Panc1 (cell line): ENCODE measurements around the gene INO80. TPM values are rescaled to one million over a fixed set of nuclear protein-coding genes. Genes with fewer than 3 reads are reported as not detected.

Experiments used
- ATAC-seq: fragments of 200-7000 bp; cut with Tn5 transposase; 2 replicates; pipeline ENCODE4 v1.9.1; 2020; ENCODE audit warnings: mild to moderate bottlenecking, moderate library complexity
- BruUV-seq: library from RNA; stranded (reverse); fragments of 400-500 nt; replicated peaks from 2 replicates; lab custom pipeline; 2021; lab: Mats Ljungman, UMichigan
- CTCF ChIA-PET: fragments of 300-600 bp; sonication (Branson Sonifier 250); formaldehyde crosslinking; loops from one replicate; lab custom pipeline; 2022; ENCODE audit warnings: antibody characterized with exemption; lab: Charles Lee
- POLR2A ChIA-PET: fragments of 300-600 bp; sonication (Branson Sonifier 250); formaldehyde crosslinking; loops from one replicate; lab custom pipeline; 2022; ENCODE audit warnings: antibody characterized with exemption; lab: Charles Lee
- DNase-seq: peaks from one replicate; pipeline ENCODE4 v3.0.0-alpha.2; 2010; ENCODE audit warnings: low read depth, low spot score
- H3K27ac ChIP-seq: 2 replicates; pipeline ENCODE4 v1.5.1; 2011; ENCODE audit warnings: mild to moderate bottlenecking, low read length, inconsistent platforms
- H3K27me3 ChIP-seq: fragments of 200-500 bp; sonication (Bioruptor generic); 2 replicates; pipeline ENCODE4 v1.6.0; 2014; ENCODE audit warnings: low read length, inconsistent platforms; ENCODE audit not compliant: control insufficient read depth, insufficient read depth
- H3K36me3 ChIP-seq: fragments of 200-500 bp; sonication (Bioruptor generic); 2 replicates; pipeline ENCODE4 v1.5.1; 2014; ENCODE audit warnings: inconsistent platforms, mild to moderate bottlenecking, low read length, moderate library complexity; ENCODE audit not compliant: control insufficient read depth, insufficient read depth
- H3K4me1 ChIP-seq: 2 replicates; pipeline ENCODE4 v1.5.1; 2011; ENCODE audit warnings: inconsistent platforms, mild to moderate bottlenecking, low read length, moderate library complexity; ENCODE audit not compliant: control insufficient read depth, insufficient read depth
- H3K4me3 ChIP-seq, 2 experiments: 2 replicates each; pipeline ENCODE4 v1.5.1; 2011 to 2012; ENCODE audit warnings: low read depth in 2 of 2, low read length in 2 of 2, mild to moderate bottlenecking in 2 of 2, inconsistent platforms in 1 of 2, moderate library complexity in 1 of 2
- H3K9me3 ChIP-seq: fragments of 200-500 bp; sonication (Bioruptor generic); 2 replicates; pipeline ENCODE4 v1.5.1; 2014; ENCODE audit warnings: low read depth, mild to moderate bottlenecking, inconsistent platforms, low read length, moderate library complexity; ENCODE audit not compliant: control insufficient read depth, insufficient read depth
- POLR2AphosphoS5 ChIP-seq: IDR thresholded peaks from 2 replicates; pipeline ENCODE4 v1.6.1; 2012; ENCODE audit warnings: mild to moderate bottlenecking, low read depth, low read length, moderate library complexity
- SIN3A ChIP-seq: IDR thresholded peaks from 2 replicates; pipeline ENCODE4 v1.6.1; 2012; ENCODE audit warnings: low read depth, mild to moderate bottlenecking, low read length, moderate library complexity, borderline replicate concordance; ENCODE audit not compliant: insufficient read depth
- TCF7L2 ChIP-seq: IDR thresholded peaks from 2 replicates; pipeline ENCODE4 v1.6.1; 2011; ENCODE audit warnings: mild to moderate bottlenecking, low read depth, low read length, inconsistent platforms
- in situ Hi-C: cut with HindIII; loops from 2 replicates; pipeline ENCODE4 v1.10.0; 2016; ENCODE audit warnings: low sequenced_read_pairs, low pct_unique_long_range_greater_than_20kb
- intact Hi-C: fragments of 100-400 bp; cut with micrococcal nuclease; formaldehyde crosslinking; loops from one replicate; pipeline ENCODE4 v1.10.0; 2022; ENCODE audit not compliant: unreplicated experiment
- total RNA-seq: library from RNA; stranded (reverse); gene quantifications from one replicate; pipeline ENCODE4 v1.2.1, GENCODE V29; 2021; ENCODE audit not compliant: unreplicated experiment
- TF ChIP-seq, protein P1 (sequence below), 2 experiments: IDR thresholded peaks; 2 replicates each; pipeline ENCODE4 v1.6.1; 2011 to 2012; ENCODE audit warnings: low read depth in 2 of 2, control low read depth in 1 of 2, low read length in 1 of 2, mild to moderate bottlenecking in 1 of 2, moderate library complexity in 1 of 2; ENCODE audit not compliant: insufficient read depth in 1 of 2
- TF ChIP-seq, protein P2 (sequence below): fragments of 450-650 bp; IDR thresholded peaks from 2 replicates; pipeline ENCODE4 v1.5.1; 2017; ENCODE audit warnings: mild to moderate bottlenecking

Gene INO80
- total RNA-seq, 1 experiment from 2014 or later, result 26.2 TPM

DNA sequence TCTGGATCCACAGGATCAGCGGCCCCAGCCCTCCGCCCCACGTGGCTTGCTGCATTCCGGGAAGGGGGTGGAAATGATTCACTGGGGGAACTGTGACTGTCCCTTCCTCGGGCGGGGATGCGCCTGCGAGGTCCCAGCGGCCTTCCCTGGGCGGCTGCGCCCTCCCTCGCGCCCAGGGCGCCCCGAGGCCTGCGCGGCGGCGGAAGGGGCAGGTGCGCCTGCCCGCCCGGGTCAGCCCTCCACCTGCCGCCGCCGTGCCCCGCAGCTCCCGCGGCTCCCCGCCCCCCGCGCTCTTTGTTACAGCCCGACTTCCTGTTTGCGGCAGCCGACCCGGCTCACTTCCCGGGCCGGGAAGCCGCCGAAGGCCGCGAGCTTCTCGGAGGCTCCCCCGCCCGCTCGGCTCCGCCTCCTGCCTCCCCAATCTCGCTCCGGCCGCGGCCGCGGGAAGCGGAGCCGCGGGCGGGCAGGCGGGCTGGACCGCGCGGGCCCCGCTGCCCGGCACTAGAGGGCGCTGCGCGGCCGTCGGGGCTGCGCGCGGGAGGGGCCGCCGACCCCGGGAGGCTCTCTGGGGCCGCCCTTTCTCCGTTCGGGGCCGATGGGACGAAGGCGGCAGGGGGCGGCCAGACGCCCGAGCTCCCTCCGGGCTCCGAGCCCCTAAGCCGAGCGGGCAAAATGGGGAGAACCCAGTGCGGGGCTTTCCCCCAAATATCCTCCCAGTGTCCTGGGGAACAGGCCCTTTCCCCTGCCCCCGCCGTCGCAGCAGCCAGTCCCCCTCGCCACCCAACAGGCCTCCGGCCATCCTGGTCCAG, 174.3 kb downstream of the INO80 start:
- H3K4me1 ChIP-seq, result peaks cover 19% of the 10 kb centered on the region
- peak; percentile 91 for ATAC-seq
- no peak for DNase-seq

DNA sequence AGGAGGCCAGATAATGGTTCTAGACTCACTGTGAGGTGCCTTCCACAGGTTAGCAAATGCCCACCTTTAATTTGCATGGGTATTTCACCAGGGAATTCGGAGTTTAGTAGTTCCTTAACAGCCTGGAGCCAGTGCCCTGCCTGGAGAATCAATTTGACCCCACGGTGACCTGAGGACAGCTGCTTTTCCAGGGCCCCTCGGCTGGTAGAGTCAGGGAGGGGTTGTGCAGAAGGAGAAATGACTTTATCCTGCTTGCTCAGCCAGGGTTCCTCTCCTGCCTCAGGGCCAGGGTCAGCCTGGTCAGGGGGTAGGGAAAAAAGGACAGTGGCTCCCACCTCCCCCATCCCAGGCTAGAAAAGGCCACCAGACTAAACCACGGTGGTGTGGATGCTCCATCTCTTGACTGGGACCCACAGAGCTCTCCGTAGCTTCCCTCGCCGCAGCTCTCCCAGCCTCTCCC, 175.0 kb downstream of the INO80 start:
- TF ChIP-seq TCF7L2, result no peak
- no peak for TF ChIP-seq SIN3A
- TF ChIP-seq, protein P1, sequence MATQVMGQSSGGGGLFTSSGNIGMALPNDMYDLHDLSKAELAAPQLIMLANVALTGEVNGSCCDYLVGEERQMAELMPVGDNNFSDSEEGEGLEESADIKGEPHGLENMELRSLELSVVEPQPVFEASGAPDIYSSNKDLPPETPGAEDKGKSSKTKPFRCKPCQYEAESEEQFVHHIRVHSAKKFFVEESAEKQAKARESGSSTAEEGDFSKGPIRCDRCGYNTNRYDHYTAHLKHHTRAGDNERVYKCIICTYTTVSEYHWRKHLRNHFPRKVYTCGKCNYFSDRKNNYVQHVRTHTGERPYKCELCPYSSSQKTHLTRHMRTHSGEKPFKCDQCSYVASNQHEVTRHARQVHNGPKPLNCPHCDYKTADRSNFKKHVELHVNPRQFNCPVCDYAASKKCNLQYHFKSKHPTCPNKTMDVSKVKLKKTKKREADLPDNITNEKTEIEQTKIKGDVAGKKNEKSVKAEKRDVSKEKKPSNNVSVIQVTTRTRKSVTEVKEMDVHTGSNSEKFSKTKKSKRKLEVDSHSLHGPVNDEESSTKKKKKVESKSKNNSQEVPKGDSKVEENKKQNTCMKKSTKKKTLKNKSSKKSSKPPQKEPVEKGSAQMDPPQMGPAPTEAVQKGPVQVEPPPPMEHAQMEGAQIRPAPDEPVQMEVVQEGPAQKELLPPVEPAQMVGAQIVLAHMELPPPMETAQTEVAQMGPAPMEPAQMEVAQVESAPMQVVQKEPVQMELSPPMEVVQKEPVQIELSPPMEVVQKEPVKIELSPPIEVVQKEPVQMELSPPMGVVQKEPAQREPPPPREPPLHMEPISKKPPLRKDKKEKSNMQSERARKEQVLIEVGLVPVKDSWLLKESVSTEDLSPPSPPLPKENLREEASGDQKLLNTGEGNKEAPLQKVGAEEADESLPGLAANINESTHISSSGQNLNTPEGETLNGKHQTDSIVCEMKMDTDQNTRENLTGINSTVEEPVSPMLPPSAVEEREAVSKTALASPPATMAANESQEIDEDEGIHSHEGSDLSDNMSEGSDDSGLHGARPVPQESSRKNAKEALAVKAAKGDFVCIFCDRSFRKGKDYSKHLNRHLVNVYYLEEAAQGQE (IDR thresholded peaks at IDR 0.05; ENCODE audit: insufficient read depth in 1 of 2, low read depth in 2 of 2, low read length in 1 of 2), result no peak
- no peak for TF ChIP-seq POLR2AphosphoS5
- TF ChIP-seq, protein P2, sequence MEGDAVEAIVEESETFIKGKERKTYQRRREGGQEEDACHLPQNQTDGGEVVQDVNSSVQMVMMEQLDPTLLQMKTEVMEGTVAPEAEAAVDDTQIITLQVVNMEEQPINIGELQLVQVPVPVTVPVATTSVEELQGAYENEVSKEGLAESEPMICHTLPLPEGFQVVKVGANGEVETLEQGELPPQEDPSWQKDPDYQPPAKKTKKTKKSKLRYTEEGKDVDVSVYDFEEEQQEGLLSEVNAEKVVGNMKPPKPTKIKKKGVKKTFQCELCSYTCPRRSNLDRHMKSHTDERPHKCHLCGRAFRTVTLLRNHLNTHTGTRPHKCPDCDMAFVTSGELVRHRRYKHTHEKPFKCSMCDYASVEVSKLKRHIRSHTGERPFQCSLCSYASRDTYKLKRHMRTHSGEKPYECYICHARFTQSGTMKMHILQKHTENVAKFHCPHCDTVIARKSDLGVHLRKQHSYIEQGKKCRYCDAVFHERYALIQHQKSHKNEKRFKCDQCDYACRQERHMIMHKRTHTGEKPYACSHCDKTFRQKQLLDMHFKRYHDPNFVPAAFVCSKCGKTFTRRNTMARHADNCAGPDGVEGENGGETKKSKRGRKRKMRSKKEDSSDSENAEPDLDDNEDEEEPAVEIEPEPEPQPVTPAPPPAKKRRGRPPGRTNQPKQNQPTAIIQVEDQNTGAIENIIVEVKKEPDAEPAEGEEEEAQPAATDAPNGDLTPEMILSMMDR, result no peak
- BruUV-seq, result no TSS peak
- Histone ChIP-seq H3K36me3 (no peaks in the 10 kb centered on the region), H3K27me3 (no peaks in the 10 kb centered on the region), H3K4me3 (peak overlapping the region; percentile 50 to 51), H3K4me1 (peaks cover 19% of the 10 kb centered on the region), H3K9me3 (no peaks in the 10 kb centered on the region), H3K27ac (peak overlapping the region; percentile 76)
- intact Hi-C loops (loop anchor here (10.0 kb wide), 1 partner anchor 244 kb away; no protein-coding TSS in a partner anchor), in situ Hi-C loops (no loop called here)
- no peak for DNase-seq
- ATAC-seq, result no peak; the same call in 1 of the 2 replicates
- ChIA-PET CTCF (interaction anchor here (0.6 to 1.6 kb wide), 7 partner anchors 11 to 175 kb away, joined by 3 to 8 read pairs (median 3); partner anchors contain the start of gene INO80), POLR2A (interaction anchor here (0.6 kb wide), 1 partner anchor 40 kb away, joined by 5 read pairs; no protein-coding TSS in a partner anchor)

More for the DNA sequence above, 174.3 kb downstream of the INO80 start:
- TF ChIP-seq POLR2AphosphoS5, result peak; percentile 54
- TF ChIP-seq, protein P2, result peak; percentile 99
- TF ChIP-seq, protein P1 (IDR thresholded peaks at IDR 0.05; ENCODE audit: insufficient read depth in 1 of 2, low read depth in 2 of 2, low read length in 1 of 2), result no peak
- no peak; the same call in 1 of the 2 replicates for TF ChIP-seq TCF7L2
- TF ChIP-seq SIN3A, result peak; percentile 18; the same call in 1 of the 2 replicates
- peak overlapping the region; percentile 50 to 51 for H3K4me3 ChIP-seq
- no peaks in the 10 kb centered on the region for H3K27me3 ChIP-seq
- POLR2A ChIA-PET, result interaction anchor here (0.6 kb wide), 1 partner anchor 40 kb away, joined by 5 read pairs; no protein-coding TSS in a partner anchor
- H3K9me3 ChIP-seq, result no peaks in the 10 kb centered on the region
- in situ Hi-C loops (no loop called here), intact Hi-C loops (loop anchor here (10.0 kb wide), 1 partner anchor 243 kb away; no protein-coding TSS in a partner anchor)
- peak overlapping the region; percentile 79 for H3K27ac ChIP-seq
- BruUV-seq, result no TSS peak
- CTCF ChIA-PET, result interaction anchor here (0.6 to 1.6 kb wide), 11 partner anchors 9 to 174 kb away, joined by 3 to 8 read pairs (median 3); partner anchors contain the start of gene INO80
- H3K36me3 ChIP-seq, result no peaks in the 10 kb centered on the region
